Panc1 (cell line): ENCODE data around the gene PLEKHG1.

Source experiments
- TF ChIP-seq, protein P1 (sequence below): fragments of 450-650 bp; IDR thresholded peaks from 2 replicates; pipeline ENCODE4 v1.5.1; 2017; ENCODE audit warnings: mild to moderate bottlenecking
- TF ChIP-seq, protein P2 (sequence below), 2 experiments: IDR thresholded peaks; 2 replicates each; pipeline ENCODE4 v1.6.1; 2011 to 2012; ENCODE audit warnings: low read depth in 2 of 2, control low read depth in 1 of 2, low read length in 1 of 2, mild to moderate bottlenecking in 1 of 2, moderate library complexity in 1 of 2; ENCODE audit not compliant: insufficient read depth in 1 of 2

DNA sequence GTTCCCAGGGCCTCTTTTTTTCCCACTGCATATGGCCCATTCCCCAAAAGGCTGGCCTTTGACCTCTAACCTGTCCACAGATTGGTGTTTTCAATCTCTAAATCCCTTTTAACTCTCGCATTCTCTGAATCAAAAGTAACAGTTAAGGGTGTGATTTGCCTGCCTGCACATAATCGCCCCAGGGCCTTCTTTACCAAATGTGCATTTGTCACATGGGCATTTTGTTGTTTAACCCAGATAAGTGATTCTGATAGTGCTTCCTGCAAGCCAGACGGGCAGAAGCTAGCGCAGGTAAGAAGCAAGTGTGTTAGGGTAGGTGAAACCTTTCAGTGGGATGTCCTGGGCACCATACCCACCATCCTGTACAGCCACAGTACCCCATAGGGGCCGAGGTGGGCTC, 49.4 kb upstream of the PLEKHG1 start:
- TF ChIP-seq, protein P1, sequence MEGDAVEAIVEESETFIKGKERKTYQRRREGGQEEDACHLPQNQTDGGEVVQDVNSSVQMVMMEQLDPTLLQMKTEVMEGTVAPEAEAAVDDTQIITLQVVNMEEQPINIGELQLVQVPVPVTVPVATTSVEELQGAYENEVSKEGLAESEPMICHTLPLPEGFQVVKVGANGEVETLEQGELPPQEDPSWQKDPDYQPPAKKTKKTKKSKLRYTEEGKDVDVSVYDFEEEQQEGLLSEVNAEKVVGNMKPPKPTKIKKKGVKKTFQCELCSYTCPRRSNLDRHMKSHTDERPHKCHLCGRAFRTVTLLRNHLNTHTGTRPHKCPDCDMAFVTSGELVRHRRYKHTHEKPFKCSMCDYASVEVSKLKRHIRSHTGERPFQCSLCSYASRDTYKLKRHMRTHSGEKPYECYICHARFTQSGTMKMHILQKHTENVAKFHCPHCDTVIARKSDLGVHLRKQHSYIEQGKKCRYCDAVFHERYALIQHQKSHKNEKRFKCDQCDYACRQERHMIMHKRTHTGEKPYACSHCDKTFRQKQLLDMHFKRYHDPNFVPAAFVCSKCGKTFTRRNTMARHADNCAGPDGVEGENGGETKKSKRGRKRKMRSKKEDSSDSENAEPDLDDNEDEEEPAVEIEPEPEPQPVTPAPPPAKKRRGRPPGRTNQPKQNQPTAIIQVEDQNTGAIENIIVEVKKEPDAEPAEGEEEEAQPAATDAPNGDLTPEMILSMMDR, result no peak
- TF ChIP-seq, protein P2, sequence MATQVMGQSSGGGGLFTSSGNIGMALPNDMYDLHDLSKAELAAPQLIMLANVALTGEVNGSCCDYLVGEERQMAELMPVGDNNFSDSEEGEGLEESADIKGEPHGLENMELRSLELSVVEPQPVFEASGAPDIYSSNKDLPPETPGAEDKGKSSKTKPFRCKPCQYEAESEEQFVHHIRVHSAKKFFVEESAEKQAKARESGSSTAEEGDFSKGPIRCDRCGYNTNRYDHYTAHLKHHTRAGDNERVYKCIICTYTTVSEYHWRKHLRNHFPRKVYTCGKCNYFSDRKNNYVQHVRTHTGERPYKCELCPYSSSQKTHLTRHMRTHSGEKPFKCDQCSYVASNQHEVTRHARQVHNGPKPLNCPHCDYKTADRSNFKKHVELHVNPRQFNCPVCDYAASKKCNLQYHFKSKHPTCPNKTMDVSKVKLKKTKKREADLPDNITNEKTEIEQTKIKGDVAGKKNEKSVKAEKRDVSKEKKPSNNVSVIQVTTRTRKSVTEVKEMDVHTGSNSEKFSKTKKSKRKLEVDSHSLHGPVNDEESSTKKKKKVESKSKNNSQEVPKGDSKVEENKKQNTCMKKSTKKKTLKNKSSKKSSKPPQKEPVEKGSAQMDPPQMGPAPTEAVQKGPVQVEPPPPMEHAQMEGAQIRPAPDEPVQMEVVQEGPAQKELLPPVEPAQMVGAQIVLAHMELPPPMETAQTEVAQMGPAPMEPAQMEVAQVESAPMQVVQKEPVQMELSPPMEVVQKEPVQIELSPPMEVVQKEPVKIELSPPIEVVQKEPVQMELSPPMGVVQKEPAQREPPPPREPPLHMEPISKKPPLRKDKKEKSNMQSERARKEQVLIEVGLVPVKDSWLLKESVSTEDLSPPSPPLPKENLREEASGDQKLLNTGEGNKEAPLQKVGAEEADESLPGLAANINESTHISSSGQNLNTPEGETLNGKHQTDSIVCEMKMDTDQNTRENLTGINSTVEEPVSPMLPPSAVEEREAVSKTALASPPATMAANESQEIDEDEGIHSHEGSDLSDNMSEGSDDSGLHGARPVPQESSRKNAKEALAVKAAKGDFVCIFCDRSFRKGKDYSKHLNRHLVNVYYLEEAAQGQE (IDR thresholded peaks at IDR 0.05; ENCODE audit: insufficient read depth in 1 of 2, low read depth in 2 of 2, low read length in 1 of 2), result no peak
